Measurements from ENCODE around the gene ITSN1. TPM values are rescaled to one million over a fixed set of nuclear protein-coding genes. Genes with fewer than 3 reads are reported as not detected.
"Not testable (repeated sequence)": the region's sequence is repeated elsewhere in the genome, so short reads cannot be mapped to it uniquely, and the experiment has no call there.

ITSN1 gene
- total RNA-seq, 4 donors from 2014 or later = 31.1 to 42.5 (median 35.9) TPM

DNA sequence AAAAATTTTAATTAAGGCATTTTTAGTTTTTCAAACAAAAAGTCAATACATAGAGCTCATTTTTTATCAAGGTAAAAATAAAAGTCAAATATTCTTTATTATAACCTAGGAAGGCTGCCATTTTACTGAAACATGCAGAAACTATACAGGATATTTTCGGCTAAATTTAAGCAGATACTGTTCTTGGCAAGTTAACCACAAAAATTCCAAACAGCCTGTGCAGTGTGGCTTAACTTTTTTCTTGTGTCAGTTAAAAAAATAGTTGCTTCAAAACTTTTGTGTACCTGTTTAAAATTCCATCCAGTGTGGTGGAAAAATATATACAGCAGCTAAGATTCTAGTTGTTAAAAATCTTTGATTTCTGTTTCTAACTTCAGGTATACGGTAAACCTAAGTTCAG lies 138.3 kb downstream of the ITSN1 start:
- H3K4me3 ChIP-seq = no peak overlapping the region
- H3K9me3 ChIP-seq = peaks cover 0 to 5% (median 0%) of the 10 kb centered on the region in 4 donors
- intact Hi-C loops (cut with DNase I) = no loop called here
- H3K27ac ChIP-seq (replicated peaks in 1 of 4) = no peak overlapping the region
- H3K27me3 ChIP-seq = no peaks in the 10 kb centered on the region
- 90% methylated on average over 2 of the region's 2 CpGs for WGBS
- no peaks in the 10 kb centered on the region for H3K4me1 ChIP-seq
- H3K36me3 ChIP-seq = peaks cover 4 to 29% (median 15%) of the 10 kb centered on the region in 4 donors
- TF ChIP-seq, protein P1, sequence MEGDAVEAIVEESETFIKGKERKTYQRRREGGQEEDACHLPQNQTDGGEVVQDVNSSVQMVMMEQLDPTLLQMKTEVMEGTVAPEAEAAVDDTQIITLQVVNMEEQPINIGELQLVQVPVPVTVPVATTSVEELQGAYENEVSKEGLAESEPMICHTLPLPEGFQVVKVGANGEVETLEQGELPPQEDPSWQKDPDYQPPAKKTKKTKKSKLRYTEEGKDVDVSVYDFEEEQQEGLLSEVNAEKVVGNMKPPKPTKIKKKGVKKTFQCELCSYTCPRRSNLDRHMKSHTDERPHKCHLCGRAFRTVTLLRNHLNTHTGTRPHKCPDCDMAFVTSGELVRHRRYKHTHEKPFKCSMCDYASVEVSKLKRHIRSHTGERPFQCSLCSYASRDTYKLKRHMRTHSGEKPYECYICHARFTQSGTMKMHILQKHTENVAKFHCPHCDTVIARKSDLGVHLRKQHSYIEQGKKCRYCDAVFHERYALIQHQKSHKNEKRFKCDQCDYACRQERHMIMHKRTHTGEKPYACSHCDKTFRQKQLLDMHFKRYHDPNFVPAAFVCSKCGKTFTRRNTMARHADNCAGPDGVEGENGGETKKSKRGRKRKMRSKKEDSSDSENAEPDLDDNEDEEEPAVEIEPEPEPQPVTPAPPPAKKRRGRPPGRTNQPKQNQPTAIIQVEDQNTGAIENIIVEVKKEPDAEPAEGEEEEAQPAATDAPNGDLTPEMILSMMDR (IDR thresholded peaks at IDR 0.05) = no peak
- no peak for TF ChIP-seq POLR2A (IDR thresholded peaks at IDR 0.05; ENCODE audit: low read depth)
- TF ChIP-seq POLR2AphosphoS5 (IDR thresholded peaks at IDR 0.05) = no peak
- TF ChIP-seq EP300 (IDR thresholded peaks at IDR 0.05) = no peak
- DNase-seq (ENCODE audit: extremely low spot score) = no peak

DNA sequence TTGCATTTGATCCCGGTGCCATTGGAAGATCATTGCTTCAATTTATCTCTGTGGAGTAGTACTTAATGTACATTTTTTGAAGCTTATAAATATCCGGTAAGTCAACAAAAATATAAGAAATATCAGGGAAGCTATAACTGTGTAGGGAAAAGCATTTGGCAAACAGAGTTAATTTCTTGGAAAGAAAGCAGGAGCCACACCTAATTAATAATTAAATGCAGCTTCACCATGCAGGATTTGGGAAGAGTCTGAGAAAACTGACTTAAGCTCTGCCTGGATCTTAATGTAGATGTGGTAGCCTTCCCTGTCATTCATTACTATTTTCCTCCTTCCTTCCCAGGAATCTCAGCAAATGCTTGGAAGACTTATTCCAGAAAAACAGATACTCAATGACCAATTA lies 138.8 kb downstream of the ITSN1 start:
- H3K27me3 ChIP-seq = no peaks in the 10 kb centered on the region
- intact Hi-C loops (cut with DNase I) = no loop called here
- no peaks in the 10 kb centered on the region for H3K4me1 ChIP-seq
- no peak overlapping the region for H3K4me3 ChIP-seq
- H3K27ac ChIP-seq (replicated peaks in 1 of 4) = no peak overlapping the region
- DNase-seq (ENCODE audit: extremely low spot score) = no peak
- WGBS = 95% methylated on average over 2 of the region's 2 CpGs
- TF ChIP-seq EP300 (IDR thresholded peaks at IDR 0.05) (no peak), POLR2AphosphoS5 (IDR thresholded peaks at IDR 0.05) (no peak), POLR2A (IDR thresholded peaks at IDR 0.05; ENCODE audit: low read depth) (no peak)
- TF ChIP-seq, protein P1 (IDR thresholded peaks at IDR 0.05) = no peak
- H3K36me3 ChIP-seq = peaks cover 4 to 24% (median 13%) of the 10 kb centered on the region in 4 donors
- H3K9me3 ChIP-seq = peaks cover 0 to 5% (median 0%) of the 10 kb centered on the region in 4 donors

- H3K4me3 ChIP-seq = no peak overlapping the region
- peaks cover 0 to 5% (median 0%) of the 10 kb centered on the region in 4 donors for H3K9me3 ChIP-seq
- intact Hi-C loops (cut with DNase I) = no loop called here
- DNase-seq (ENCODE audit: extremely low spot score) = no peak
- no peaks in the 10 kb centered on the region for H3K4me1 ChIP-seq
- no peak for TF ChIP-seq EP300 (IDR thresholded peaks at IDR 0.05)
- TF ChIP-seq POLR2AphosphoS5 (IDR thresholded peaks at IDR 0.05) = no peak
- TF ChIP-seq, protein P1 (IDR thresholded peaks at IDR 0.05) = no peak
- no peak for TF ChIP-seq POLR2A (IDR thresholded peaks at IDR 0.05; ENCODE audit: low read depth)
- WGBS = 89% methylated on average over 2 of the region's 2 CpGs
- H3K27ac ChIP-seq (replicated peaks in 1 of 4) = no peak overlapping the region
- no peaks in the 10 kb centered on the region for H3K27me3 ChIP-seq
- H3K36me3 ChIP-seq = peaks cover 4 to 36% (median 16%) of the 10 kb centered on the region in 4 donors
These were observed 141.1 kb downstream of the ITSN1 start for GRCh38 chr21:33783187-33783979.

GRCh38 chr21:33787431-33787830 lies 145.1 kb downstream of the ITSN1 start:
- Histone ChIP-seq H3K27ac (replicated peaks in 1 of 4) (no peak overlapping the region), H3K36me3 (peaks cover 0 to 15% (median 7%) of the 10 kb centered on the region in 4 donors), H3K27me3 (no peaks in the 10 kb centered on the region), H3K4me1 (no peaks in the 10 kb centered on the region), H3K9me3 (no peaks in the 10 kb centered on the region), H3K4me3 (no peak overlapping the region)
- intact Hi-C loops (cut with DNase I) = no loop called here
- 84% methylated on average over 2 of the region's 2 CpGs for WGBS
- DNase-seq (ENCODE audit: extremely low spot score) = no peak
- TF ChIP-seq, protein P1 (IDR thresholded peaks at IDR 0.05) = no peak
- no peak for TF ChIP-seq POLR2AphosphoS5 (IDR thresholded peaks at IDR 0.05)
- no peak for TF ChIP-seq EP300 (IDR thresholded peaks at IDR 0.05)
- no peak for TF ChIP-seq POLR2A (IDR thresholded peaks at IDR 0.05; ENCODE audit: low read depth)

DNA sequence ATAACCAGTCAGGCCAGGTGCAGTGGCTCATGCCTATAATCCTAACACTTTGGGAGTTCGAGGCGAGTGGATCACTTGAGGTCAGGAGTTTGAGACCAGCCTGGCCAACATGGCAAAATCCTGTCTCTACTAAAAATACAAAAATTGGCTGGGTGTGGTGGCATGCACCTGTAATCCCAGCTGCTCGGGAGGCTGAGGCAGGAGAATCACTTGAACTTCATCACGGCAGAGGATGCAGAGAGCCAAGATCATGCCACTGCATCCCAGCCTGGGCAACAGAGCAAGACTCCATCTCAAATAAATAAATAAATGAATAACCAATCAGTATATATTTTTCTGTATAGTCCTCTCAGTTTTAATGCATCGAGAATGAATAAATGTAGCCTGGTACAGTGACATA lies 146.1 kb downstream of the ITSN1 start:
- WGBS = 98% methylated on average over 5 of the region's 5 CpGs
- peaks cover 0 to 15% (median 3%) of the 10 kb centered on the region in 4 donors for H3K36me3 ChIP-seq
- H3K27me3 ChIP-seq; H3K4me1 ChIP-seq; DNase-seq (ENCODE audit: extremely low spot score); H3K9me3 ChIP-seq; H3K4me3 ChIP-seq; H3K27ac ChIP-seq (replicated peaks in 1 of 4); intact Hi-C loops (cut with DNase I): not testable (repeated sequence)

All from esophagus muscularis mucosa (tissue), 4 donors.